Uterus (tissue), 4 donors: ENCODE results near the gene CCNJ. TPM values are rescaled to one million over a fixed set of nuclear protein-coding genes. Genes with fewer than 3 reads are reported as not detected.

Experiments used
- DNase-seq, 2 donors: peaks; one replicate each; pipeline ENCODE4 v3.0.0-alpha.2; 2019 to 2020
- H3K27ac ChIP-seq, 2 donors: fragments of 200-600 bp; sonication (generic); 1 replicate in 1 of 2; 2 replicates in 1 of 2; pipeline ENCODE4 v1.5.1; 2016 to 2018
- H3K27me3 ChIP-seq, 2 donors: fragments of 200-600 bp; sonication (generic); one replicate each; pipeline ENCODE4 v1.5.1; 2018 to 2019; ENCODE audit warnings: control low read depth in 1 of 2
- H3K36me3 ChIP-seq, 2 donors: fragments of 200-600 bp; sonication (generic); one replicate each; pipeline ENCODE4 v1.5.1; 2019; ENCODE audit warnings: control low read depth in 1 of 2
- H3K4me1 ChIP-seq, 2 donors: fragments of 200-600 bp; sonication (generic); one replicate each; pipeline ENCODE4 v1.5.1; 2018 to 2019; ENCODE audit warnings: control low read depth in 1 of 2
- H3K4me3 ChIP-seq, 2 donors: fragments of 200-600 bp; sonication (generic); 1 replicate in 1 of 2; 2 replicates in 1 of 2; pipeline ENCODE4 v1.5.1; 2018 to 2019; ENCODE audit warnings: mild to moderate bottlenecking in 1 of 2
- H3K9me3 ChIP-seq, 2 donors: fragments of 200-600 bp; sonication (generic); one replicate each; pipeline ENCODE4 v1.5.1; 2019; ENCODE audit warnings: control low read depth in 1 of 2
- CTCF ChIP-seq, 4 experiments: fragments of 200-600 bp in 2 of 4; fragments of 450-650 bp in 2 of 4; sonication (generic) in 2 of 4; IDR thresholded peaks; one replicate each; pipeline ENCODE4 v1.5.1; 2016 to 2019; ENCODE audit warnings: antibody characterized with exemption in 4 of 4, mild to moderate bottlenecking in 2 of 4, moderate library complexity in 1 of 4
- POLR2A ChIP-seq, 2 donors: fragments of 450-650 bp; IDR thresholded peaks; one replicate each; pipeline ENCODE4 v1.6.1; 2016; ENCODE audit warnings: antibody characterized with exemption in 2 of 2, mild to moderate bottlenecking in 1 of 2, moderate library complexity in 1 of 2
- intact Hi-C: fragments of 100-400 bp; cut with DNase I; formaldehyde crosslinking; loops from one replicate; pipeline ENCODE4 v1.15.1; 2023; ENCODE audit warnings: low total_unique reads
- total RNA-seq, 4 donors: library from RNA; depleted of rRNA in 3 of 4; stranded (reverse); fragments of >200 nt in 3 of 4; gene quantifications; one replicate each; pipeline versions ENCODE4 v1.1.0 to v1.2.4, GENCODE V29; 2014 to 2023
- donor health status: DM: yes; HTN: yes; CAD: no.

Gene CCNJ
- total RNA-seq, 4 donors from 2014 or later: 0.51 to 14.9 (median 4.5) TPM

- H3K9me3 ChIP-seq: no peaks in the 10 kb centered on the region
- no peak overlapping the region for H3K27ac ChIP-seq
- H3K36me3 ChIP-seq: no peaks in the 10 kb centered on the region
- TF ChIP-seq POLR2A (IDR thresholded peaks at IDR 0.05) (no peak), CTCF (IDR thresholded peaks at IDR 0.05) (no peak)
- no peak for DNase-seq
- no peaks in the 10 kb centered on the region for H3K4me1 ChIP-seq
- H3K27me3 ChIP-seq: no peaks in the 10 kb centered on the region
- no peak overlapping the region for H3K4me3 ChIP-seq
- intact Hi-C loops: no loop called here
Measured at GRCh38 chr10:96077156-96077555, 33.8 kb downstream of the CCNJ start.

GRCh38 chr10:96082153-96082552, 38.8 kb downstream of the CCNJ start:
- no peak overlapping the region for H3K4me3 ChIP-seq
- no peak overlapping the region for H3K27ac ChIP-seq
- DNase-seq: no peak
- intact Hi-C loops: no loop called here
- no peaks in the 10 kb centered on the region for H3K36me3 ChIP-seq
- no peaks in the 10 kb centered on the region for H3K27me3 ChIP-seq
- H3K4me1 ChIP-seq: no peaks in the 10 kb centered on the region
- H3K9me3 ChIP-seq: no peaks in the 10 kb centered on the region
- TF ChIP-seq CTCF (IDR thresholded peaks at IDR 0.05) (no peak), POLR2A (IDR thresholded peaks at IDR 0.05) (no peak)

- no peaks in the 10 kb centered on the region for H3K4me1 ChIP-seq
- no peaks in the 10 kb centered on the region for H3K9me3 ChIP-seq
- no peak for DNase-seq
- no peak overlapping the region for H3K4me3 ChIP-seq
- no peaks in the 10 kb centered on the region for H3K27me3 ChIP-seq
- TF ChIP-seq POLR2A (IDR thresholded peaks at IDR 0.05) (no peak), CTCF (IDR thresholded peaks at IDR 0.05) (no peak)
- H3K36me3 ChIP-seq: no peaks in the 10 kb centered on the region
- no peak overlapping the region for H3K27ac ChIP-seq
- intact Hi-C loops: no loop called here
Measured at GRCh38 chr10:96082748-96083147, 39.4 kb downstream of the CCNJ start.

GRCh38 chr10:96089116-96089515, 45.7 kb downstream of the CCNJ start:
- no peaks in the 10 kb centered on the region for H3K9me3 ChIP-seq
- H3K27ac ChIP-seq: no peak overlapping the region
- intact Hi-C loops: no loop called here
- no peaks in the 10 kb centered on the region for H3K36me3 ChIP-seq
- no peak for DNase-seq
- H3K4me1 ChIP-seq: no peaks in the 10 kb centered on the region
- TF ChIP-seq CTCF (IDR thresholded peaks at IDR 0.05) (no peak), POLR2A (IDR thresholded peaks at IDR 0.05) (no peak)
- peaks cover 0 to 5% of the 10 kb centered on the region in 2 donors for H3K27me3 ChIP-seq
- H3K4me3 ChIP-seq: no peak overlapping the region

GRCh38 chr10:96089670-96090462, 46.5 kb downstream of the CCNJ start:
- TF ChIP-seq CTCF (IDR thresholded peaks at IDR 0.05) (peak in 1 of 4 experiments; percentile 11), POLR2A (IDR thresholded peaks at IDR 0.05) (peak in 1 of 2 donors; percentile 19)
- Histone ChIP-seq H3K4me3 (peak overlapping the region; percentile 79 to 87), H3K27ac (peak overlapping the region; percentile 75 to 88), H3K4me1 (no peaks in the 10 kb centered on the region), H3K36me3 (no peaks in the 10 kb centered on the region), H3K9me3 (no peaks in the 10 kb centered on the region), H3K27me3 (peaks cover 0 to 5% of the 10 kb centered on the region in 2 donors)
- DNase-seq: peak; percentile 89 to 90
- intact Hi-C loops: no loop called here
